Measurements from ENCODE around the gene LDB3.

Gene LDB3

DNA sequence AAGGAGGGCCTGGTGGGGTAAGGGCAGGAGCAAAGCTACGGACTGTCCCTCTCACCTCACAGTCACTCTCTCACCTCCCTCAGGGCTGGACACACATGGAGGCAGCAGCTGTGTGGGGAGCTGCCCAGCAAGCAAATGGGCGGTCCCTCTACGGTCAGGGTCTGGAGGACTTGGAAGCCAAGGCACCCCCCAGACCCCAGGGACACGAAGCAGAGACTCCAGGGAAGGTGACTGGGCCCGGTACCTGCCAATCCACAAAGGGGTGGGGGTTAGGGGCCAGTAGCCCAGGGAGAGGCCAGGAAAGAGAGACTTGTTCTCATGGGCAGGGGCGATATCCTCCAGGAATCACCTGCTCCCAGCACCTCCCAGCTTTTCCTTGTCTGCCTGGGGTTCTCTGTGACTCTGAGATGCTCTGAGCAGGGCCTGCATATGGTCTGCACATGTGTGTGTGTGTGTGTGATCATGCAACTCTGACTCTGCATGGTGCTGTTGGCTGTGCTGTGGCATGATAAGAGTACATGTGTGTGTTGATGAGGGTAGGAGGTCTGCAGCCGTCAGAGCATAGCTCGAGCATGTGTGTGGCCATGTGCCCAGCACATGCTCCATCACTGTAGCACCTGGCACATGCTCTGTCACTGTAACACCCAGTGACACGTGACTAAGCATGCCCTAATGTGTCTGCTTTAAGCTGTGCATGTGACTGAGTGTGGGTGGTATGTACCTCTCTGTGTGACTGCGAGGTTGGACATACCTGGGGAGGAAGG lies 4.6 kb upstream of the LDB3 start:
- Histone ChIP-seq H2AFZ (ENCODE audit: low read depth, low read length) (no peak overlapping the region), H3K9me3 (ENCODE audit: low read length) (no peaks in the 10 kb centered on the region), H3K36me3 (ENCODE audit: insufficient read depth, low read length) (no peaks in the 10 kb centered on the region), H3K4me1 (ENCODE audit: insufficient read depth, low read length) (peaks cover 14% of the 10 kb centered on the region), H3K27me3 (ENCODE audit: insufficient read depth, low read length) (no peaks in the 10 kb centered on the region), H3K4me3 (ENCODE audit: low read length) (no peak overlapping the region)

DNA sequence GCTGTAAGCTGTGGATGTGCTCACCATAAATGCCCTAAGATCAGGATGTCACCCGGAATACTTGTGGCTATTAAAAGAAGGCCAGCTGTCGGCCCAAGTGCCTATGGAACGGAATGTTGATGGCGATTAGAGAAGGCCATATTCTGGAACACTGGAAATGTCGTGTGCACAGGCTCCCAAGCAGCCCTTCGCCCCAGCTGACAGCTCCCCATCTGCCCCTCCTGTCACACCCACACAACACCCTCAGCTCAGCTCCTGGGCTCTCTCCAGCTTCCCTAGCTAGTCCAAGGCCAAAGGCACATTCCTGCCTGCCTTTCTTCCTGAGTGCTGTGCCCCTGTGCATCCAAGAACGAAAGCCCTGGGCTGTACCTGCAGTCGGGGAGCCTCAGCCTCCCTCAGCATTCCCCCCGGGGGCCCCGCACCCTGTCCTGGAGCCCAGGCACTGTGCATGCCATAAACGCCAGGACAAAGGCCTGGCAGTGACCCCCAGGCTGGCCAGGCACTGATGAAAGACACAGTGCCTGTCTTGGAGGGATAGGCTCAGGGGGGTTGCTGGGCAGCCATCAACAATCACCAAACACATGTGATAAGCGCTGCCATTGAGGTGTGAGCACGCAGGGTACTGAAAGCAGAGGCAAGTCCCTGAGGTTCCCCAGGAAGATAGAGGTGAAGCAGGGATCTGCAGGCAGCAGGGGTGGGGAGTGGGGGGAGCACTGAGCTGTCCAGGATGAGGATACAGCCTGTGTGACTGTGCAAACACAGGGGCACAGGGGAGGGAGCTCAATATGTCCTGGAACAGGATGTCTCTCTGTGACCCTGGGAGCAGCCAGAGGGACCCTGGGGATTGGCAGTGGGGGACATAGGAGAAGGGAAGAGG lies 3.7 kb upstream of the LDB3 start:
- Histone ChIP-seq H2AFZ (ENCODE audit: low read depth, low read length) (no peak overlapping the region), H3K27me3 (ENCODE audit: insufficient read depth, low read length) (no peaks in the 10 kb centered on the region), H3K4me3 (ENCODE audit: low read length) (no peak overlapping the region), H3K9me3 (ENCODE audit: low read length) (no peaks in the 10 kb centered on the region), H3K36me3 (ENCODE audit: insufficient read depth, low read length) (no peaks in the 10 kb centered on the region), H3K4me1 (ENCODE audit: insufficient read depth, low read length) (peaks cover 14% of the 10 kb centered on the region)

DNA sequence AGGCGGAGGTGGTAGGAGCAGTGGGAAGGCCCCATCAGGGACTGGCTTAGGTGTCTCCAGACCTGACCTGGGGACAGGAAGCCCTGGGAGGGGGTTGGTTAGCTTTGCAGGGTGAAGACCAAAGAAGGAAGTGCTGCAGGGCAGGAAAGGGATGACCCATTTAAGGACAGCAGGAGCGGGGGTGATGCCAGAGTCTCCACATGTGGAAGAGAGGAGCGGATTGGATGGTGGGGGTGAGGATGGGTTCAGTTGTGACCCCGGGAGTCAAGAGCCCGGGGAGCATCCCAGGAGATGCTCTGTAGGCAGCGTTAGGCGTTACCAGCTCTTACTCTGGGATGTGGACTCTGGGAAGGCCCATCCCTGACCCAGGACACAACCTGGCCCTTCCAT lies 3.1 kb upstream of the LDB3 start:
- no peaks in the 10 kb centered on the region for H3K36me3 ChIP-seq (ENCODE audit: insufficient read depth, low read length)

DNA sequence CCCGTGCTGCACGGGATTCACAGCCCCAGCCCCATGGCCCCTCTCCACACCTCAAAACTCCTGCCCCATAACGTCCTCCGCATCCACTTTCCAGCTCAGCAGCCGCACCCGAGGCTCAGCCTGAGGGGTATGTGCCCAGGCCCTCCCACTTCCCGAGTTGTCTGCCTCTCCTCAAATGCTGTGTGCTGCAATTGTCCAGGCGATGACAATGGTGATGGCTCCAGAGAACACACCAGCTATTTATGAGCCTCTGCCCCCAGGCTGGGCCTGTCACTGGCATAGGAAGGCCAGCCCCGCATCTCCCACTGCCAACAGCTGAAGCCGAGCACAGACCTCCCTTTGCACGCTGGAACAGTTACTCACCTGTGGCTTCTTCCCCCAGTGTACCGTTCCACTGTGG lies 2.4 kb upstream of the LDB3 start:
- Histone ChIP-seq H3K36me3 (ENCODE audit: insufficient read depth, low read length) (no peaks in the 10 kb centered on the region), H3K4me3 (ENCODE audit: low read length) (no peak overlapping the region), H2AFZ (ENCODE audit: low read depth, low read length) (no peak overlapping the region), H3K4me1 (ENCODE audit: insufficient read depth, low read length) (peaks cover 14% of the 10 kb centered on the region), H3K27me3 (ENCODE audit: insufficient read depth, low read length) (no peaks in the 10 kb centered on the region), H3K9me3 (ENCODE audit: low read length) (no peaks in the 10 kb centered on the region)

More for the DNA sequence above, 3.1 kb upstream of the LDB3 start:
- Histone ChIP-seq H3K4me3 (ENCODE audit: low read length) (no peak overlapping the region), H3K27me3 (ENCODE audit: insufficient read depth, low read length) (no peaks in the 10 kb centered on the region), H2AFZ (ENCODE audit: low read depth, low read length) (no peak overlapping the region), H3K4me1 (ENCODE audit: insufficient read depth, low read length) (peaks cover 14% of the 10 kb centered on the region), H3K9me3 (ENCODE audit: low read length) (no peaks in the 10 kb centered on the region)

DNA sequence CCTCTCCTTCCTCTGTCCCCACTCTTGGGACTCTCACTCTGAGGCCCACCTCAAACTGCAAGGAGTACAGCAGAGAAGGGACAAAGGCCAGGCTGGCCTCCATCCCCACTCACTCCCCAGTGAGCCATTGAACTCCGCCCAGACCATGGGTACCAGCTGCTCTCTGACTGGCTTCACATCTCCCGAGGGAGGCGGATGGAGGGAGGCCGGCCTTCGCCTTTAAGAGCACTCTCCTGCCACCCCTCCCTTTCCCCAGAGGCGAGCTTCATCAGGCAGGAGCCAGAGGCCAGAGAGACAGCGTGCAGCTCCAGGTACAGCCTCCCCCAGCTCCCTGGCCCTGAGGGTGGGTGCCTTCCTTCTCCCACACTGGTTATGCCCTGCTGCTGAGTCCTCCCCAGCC lies 1.8 kb upstream of the LDB3 start:
- Histone ChIP-seq H3K9me3 (ENCODE audit: low read length) (no peaks in the 10 kb centered on the region), H3K36me3 (ENCODE audit: insufficient read depth, low read length) (no peaks in the 10 kb centered on the region), H2AFZ (ENCODE audit: low read depth, low read length) (no peak overlapping the region), H3K4me1 (ENCODE audit: insufficient read depth, low read length) (peaks cover 14% of the 10 kb centered on the region), H3K4me3 (ENCODE audit: low read length) (no peak overlapping the region), H3K27me3 (ENCODE audit: insufficient read depth, low read length) (peaks cover 4% of the 10 kb centered on the region)

DNA sequence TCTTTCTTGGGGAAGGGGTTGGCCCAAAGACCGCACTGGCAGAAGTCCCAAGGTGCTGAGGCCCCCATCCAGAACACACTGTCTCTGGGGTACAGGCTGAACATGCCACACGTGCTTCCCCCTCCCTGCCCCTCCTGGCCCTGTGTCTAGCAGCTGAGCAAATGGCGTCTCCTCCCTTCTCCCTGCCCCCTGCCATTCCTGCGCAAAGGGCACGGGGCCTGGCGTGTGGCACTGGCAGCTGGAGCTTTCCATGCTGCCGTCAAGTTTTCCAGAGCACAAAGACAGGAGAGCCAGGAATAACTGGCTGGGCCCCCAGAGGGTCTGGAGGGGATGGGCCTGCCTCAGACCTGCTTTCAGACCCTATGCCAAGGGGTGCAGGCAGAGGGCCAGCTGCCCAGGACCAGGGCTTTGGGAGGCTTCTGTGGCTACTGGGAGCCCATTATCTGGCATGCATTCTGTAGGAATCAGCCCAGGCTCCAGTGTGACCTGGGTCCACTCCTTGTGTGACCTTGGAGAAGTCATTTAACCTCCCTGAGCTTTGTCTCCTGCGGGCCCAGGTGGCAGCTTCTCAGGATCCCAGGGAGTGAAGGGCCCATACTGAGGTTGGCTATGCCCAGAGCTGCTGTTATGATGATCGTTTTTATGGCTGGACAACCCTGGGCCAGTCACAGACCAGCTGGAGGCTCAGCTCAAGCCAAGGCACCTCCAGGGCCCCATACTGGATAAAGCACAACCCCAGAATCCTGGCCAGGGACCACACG lies 710 bp upstream of the LDB3 start:
- Histone ChIP-seq H3K36me3 (ENCODE audit: insufficient read depth, low read length) (no peaks in the 10 kb centered on the region), H3K4me3 (ENCODE audit: low read length) (no peak overlapping the region), H2AFZ (ENCODE audit: low read depth, low read length) (no peak overlapping the region), H3K9me3 (ENCODE audit: low read length) (no peaks in the 10 kb centered on the region), H3K4me1 (ENCODE audit: insufficient read depth, low read length) (peaks cover 14% of the 10 kb centered on the region), H3K27me3 (ENCODE audit: insufficient read depth, low read length) (peaks cover 8% of the 10 kb centered on the region)

DNA sequence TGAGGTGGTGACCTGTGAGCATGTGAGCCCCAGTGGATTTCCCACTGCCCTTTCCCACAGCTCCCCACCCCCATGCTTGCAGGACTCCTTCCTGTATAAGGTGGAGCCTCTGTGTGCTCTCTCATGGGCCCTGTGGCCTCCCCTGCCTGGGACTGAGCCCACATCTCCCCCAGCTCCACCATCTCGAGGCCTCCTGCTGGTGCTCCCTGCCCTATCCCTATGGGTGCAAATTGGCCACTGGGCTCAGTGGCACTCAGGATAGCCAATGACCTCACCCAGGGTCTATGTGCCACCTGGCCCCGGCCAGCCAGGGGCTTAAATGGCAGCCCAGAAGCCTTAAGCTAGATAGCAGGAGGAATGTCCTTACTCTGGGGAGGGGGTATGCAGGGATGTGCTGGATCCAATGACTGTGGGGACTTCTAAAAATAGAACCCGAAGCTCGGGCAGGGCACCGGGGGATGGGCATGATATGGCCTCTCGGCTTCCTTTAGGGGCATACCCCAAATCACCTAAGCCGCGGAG lies 2.0 kb downstream of the LDB3 start:
- no peaks in the 10 kb centered on the region for H3K36me3 ChIP-seq (ENCODE audit: insufficient read depth, low read length)
- peaks cover 8% of the 10 kb centered on the region for H3K4me1 ChIP-seq (ENCODE audit: insufficient read depth, low read length)
- H3K27me3 ChIP-seq (ENCODE audit: insufficient read depth, low read length) = peaks cover 20% of the 10 kb centered on the region
- no peaks in the 10 kb centered on the region for H3K9me3 ChIP-seq (ENCODE audit: low read length)
- H2AFZ ChIP-seq (ENCODE audit: low read depth, low read length) = no peak overlapping the region
- no peak overlapping the region for H3K4me3 ChIP-seq (ENCODE audit: low read length)

DNA sequence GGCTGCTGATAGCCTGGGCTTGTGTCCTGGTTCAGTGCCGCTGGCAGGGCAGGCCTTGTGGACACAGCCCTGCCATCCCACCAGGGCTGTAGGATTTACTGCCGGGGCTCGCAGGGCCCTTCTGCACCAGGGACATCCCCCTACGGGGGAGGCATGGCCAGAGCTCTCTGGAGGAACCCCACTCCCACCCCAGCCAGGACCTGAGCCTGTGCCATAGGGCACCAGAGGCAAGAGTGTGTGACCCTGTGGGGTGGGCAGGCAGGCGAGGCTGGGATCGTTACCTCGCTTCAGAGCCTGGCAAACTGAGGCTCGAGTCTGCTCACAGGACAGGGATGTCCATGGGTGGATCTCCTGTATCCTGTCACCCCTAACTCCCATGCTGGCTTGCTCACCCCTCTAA lies 2.6 kb downstream of the LDB3 start:
- H3K36me3 ChIP-seq (ENCODE audit: insufficient read depth, low read length) = no peaks in the 10 kb centered on the region
- H3K4me1 ChIP-seq (ENCODE audit: insufficient read depth, low read length) = peaks cover 4% of the 10 kb centered on the region
- H3K4me3 ChIP-seq (ENCODE audit: low read length) = no peak overlapping the region
- H3K27me3 ChIP-seq (ENCODE audit: insufficient read depth, low read length) = peaks cover 23% of the 10 kb centered on the region
- H2AFZ ChIP-seq (ENCODE audit: low read depth, low read length) = no peak overlapping the region
- H3K9me3 ChIP-seq (ENCODE audit: low read length) = no peaks in the 10 kb centered on the region

DNA sequence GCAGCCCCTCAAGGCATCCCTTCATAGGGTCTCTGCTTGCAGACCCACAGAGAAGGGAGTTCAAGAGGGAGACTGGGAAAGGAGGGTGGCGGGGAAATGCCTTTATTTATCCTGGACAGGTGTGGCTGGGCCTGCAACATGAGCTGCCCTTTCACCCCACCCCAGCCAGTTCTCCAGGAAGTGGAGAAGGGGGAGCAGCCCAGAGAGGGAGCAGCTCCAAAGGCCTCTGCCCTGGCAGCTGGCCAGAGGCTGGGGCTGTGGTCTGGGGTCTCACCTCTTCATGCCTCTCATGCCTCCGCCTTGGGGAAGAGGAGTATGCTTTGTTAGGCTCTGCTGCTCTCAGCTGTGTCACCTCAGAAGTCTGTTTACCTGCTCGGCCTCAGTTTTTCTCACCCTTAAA lies 3.1 kb downstream of the LDB3 start:
- Histone ChIP-seq H3K27me3 (ENCODE audit: insufficient read depth, low read length) (peaks cover 23% of the 10 kb centered on the region), H3K9me3 (ENCODE audit: low read length) (no peaks in the 10 kb centered on the region), H3K36me3 (ENCODE audit: insufficient read depth, low read length) (no peaks in the 10 kb centered on the region), H3K4me3 (ENCODE audit: low read length) (no peak overlapping the region), H2AFZ (ENCODE audit: low read depth, low read length) (no peak overlapping the region), H3K4me1 (ENCODE audit: insufficient read depth, low read length) (peaks cover 4% of the 10 kb centered on the region)

DNA sequence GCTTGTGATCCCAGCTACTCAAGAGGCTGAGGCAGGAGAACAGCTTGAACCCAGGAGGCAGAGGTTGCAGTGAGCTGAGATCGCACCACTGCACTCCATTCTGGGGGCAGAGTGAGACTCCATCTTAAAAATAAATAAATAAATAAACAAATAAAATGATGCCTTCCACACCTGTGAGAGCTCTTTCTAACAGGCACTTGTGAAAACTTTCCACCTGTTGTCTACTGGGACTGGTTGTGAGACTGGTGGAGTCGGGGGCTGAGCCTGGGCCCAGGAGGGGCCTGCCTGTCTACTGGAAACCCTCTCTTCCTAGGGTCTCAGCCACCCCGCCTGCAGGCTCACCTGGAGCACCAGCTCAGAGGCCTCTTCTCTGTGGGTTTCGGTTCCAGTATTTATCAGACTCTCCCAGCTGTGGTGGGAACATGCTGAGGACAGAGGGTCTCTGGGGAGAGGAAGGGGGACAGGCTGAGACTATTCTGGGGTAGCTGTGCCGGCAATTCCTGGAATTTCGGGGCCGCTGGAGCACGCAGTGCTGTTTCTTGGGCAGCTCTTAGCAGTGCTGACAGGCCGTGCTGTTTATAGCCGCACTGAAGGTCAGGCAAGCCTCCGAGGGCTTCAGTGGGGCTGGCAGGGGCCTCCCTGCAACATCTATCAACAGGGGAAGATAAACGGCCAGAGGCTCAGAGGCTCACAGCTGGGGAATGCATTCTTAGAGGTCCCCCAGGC lies 3.8 kb downstream of the LDB3 start:
- Histone ChIP-seq H3K36me3 (ENCODE audit: insufficient read depth, low read length) (no peaks in the 10 kb centered on the region), H3K27me3 (ENCODE audit: insufficient read depth, low read length) (peaks cover 27% of the 10 kb centered on the region), H2AFZ (ENCODE audit: low read depth, low read length) (no peak overlapping the region), H3K4me1 (ENCODE audit: insufficient read depth, low read length) (peaks cover 4% of the 10 kb centered on the region), H3K9me3 (ENCODE audit: low read length) (no peaks in the 10 kb centered on the region), H3K4me3 (ENCODE audit: low read length) (no peak overlapping the region)

DNA sequence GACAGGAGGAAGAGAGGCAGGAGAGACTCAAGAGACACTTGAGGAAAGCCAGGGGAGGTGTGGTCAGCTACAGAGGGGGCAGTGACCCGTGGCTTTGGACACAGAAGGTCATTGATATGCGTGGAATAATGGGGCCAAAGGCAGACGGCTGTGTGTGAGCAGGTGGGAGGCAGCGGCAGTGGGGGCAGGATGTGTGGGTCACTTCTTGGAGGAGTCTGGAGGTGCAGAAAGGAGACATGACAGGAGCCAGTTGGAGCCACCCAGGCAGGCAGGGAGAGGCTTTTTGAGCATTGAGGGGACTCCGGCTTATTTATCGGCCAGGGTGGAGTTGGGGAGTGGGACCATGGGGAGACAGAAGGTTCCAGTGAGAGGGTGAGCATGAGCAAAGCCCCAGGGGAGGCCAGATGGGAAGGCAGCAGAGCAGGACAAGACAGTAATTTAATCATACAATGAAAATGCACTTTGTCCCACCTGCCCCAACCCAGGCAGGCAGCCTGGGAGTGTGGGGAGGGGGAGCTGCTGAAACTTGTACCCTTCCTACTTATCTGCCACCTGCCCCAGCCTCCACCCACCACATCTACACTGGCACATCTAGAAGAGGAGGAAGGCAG lies 5.0 kb downstream of the LDB3 start:
- Histone ChIP-seq H3K27me3 (ENCODE audit: insufficient read depth, low read length) (peaks cover 27% of the 10 kb centered on the region), H3K4me3 (ENCODE audit: low read length) (no peak overlapping the region), H3K4me1 (ENCODE audit: insufficient read depth, low read length) (peaks cover 3% of the 10 kb centered on the region), H3K9me3 (ENCODE audit: low read length) (no peaks in the 10 kb centered on the region), H2AFZ (ENCODE audit: low read depth, low read length) (no peak overlapping the region), H3K36me3 (ENCODE audit: insufficient read depth, low read length) (no peaks in the 10 kb centered on the region)
